Loucy (cell line): ENCODE data around the gene ACTN1.

ENCODE experiments used
- H2AFZ ChIP-seq: fragments of 200-600 bp; sonication (generic); 2 replicates; pipeline ENCODE4 v1.6.0; 2016; ENCODE audit warnings: antibody characterized with exemption, mild to moderate bottlenecking, low read length, moderate library complexity
- H3F3A ChIP-seq: fragments of 200-600 bp; 2 replicates; pipeline ENCODE4 v1.6.0; 2016; ENCODE audit warnings: antibody characterized with exemption, low read depth, mild to moderate bottlenecking
- H3K27me3 ChIP-seq: fragments of 200-600 bp; sonication (generic); 2 replicates; pipeline ENCODE4 v1.6.1; 2014; ENCODE audit warnings: low read length, mild to moderate bottlenecking; ENCODE audit not compliant: insufficient read depth, poor library complexity, severe bottlenecking
- H3K36me3 ChIP-seq: fragments of 200-600 bp; sonication (generic); 2 replicates; pipeline ENCODE4 v1.6.1; 2016; ENCODE audit warnings: low read length; ENCODE audit not compliant: insufficient read depth
- H3K4me1 ChIP-seq: fragments of 200-600 bp; sonication (generic); 2 replicates; pipeline ENCODE4 v1.5.1; 2014; ENCODE audit warnings: low read length, mild to moderate bottlenecking; ENCODE audit not compliant: insufficient read depth, poor library complexity, severe bottlenecking
- H3K4me2 ChIP-seq: fragments of 200-600 bp; sonication (generic); 2 replicates; pipeline ENCODE4 v1.6.0; 2014; ENCODE audit warnings: antibody characterized with exemption, low read length, low read depth, mild to moderate bottlenecking; ENCODE audit not compliant: poor library complexity, severe bottlenecking
- H3K4me3 ChIP-seq: fragments of 200-600 bp; sonication (generic); 2 replicates; pipeline ENCODE4 v1.5.1; 2014; ENCODE audit warnings: low read length, mild to moderate bottlenecking, mixed read lengths; ENCODE audit not compliant: poor library complexity, severe bottlenecking
- H3K79me2 ChIP-seq: fragments of 200-600 bp; sonication (generic); 2 replicates; pipeline ENCODE4 v1.6.1; 2014; ENCODE audit warnings: low read length; ENCODE audit not compliant: insufficient read depth
- H3K9ac ChIP-seq: fragments of 200-600 bp; sonication (generic); 2 replicates; pipeline ENCODE4 v1.6.0; 2014; ENCODE audit warnings: mild to moderate bottlenecking, low read depth, low read length, moderate library complexity; ENCODE audit not compliant: poor library complexity, severe bottlenecking
- H3K9me2 ChIP-seq: fragments of 200-600 bp; sonication (generic); replicated peaks from 2 replicates; pipeline ENCODE4 v1.6.1; 2016; ENCODE audit warnings: low read depth, low read length, mixed read lengths
- H3K9me3 ChIP-seq: fragments of 200-600 bp; sonication (generic); 2 replicates; pipeline ENCODE4 v1.6.1; 2014; ENCODE audit warnings: mild to moderate bottlenecking, antibody characterized with exemption, low read length, low read depth; ENCODE audit not compliant: insufficient read depth
- H4K20me1 ChIP-seq: fragments of 200-600 bp; sonication (generic); 2 replicates; pipeline ENCODE4 v1.6.0; 2014; ENCODE audit warnings: antibody characterized with exemption, low read length, mild to moderate bottlenecking; ENCODE audit not compliant: insufficient read depth, poor library complexity, severe bottlenecking
- CTCF ChIP-seq: fragments of 200-600 bp; sonication (generic); conservative IDR thresholded peaks from 2 replicates; pipeline ENCODE4 v1.5.1; 2014; ENCODE audit warnings: mild to moderate bottlenecking, antibody characterized with exemption, low read length
- EZH2phosphoT487 ChIP-seq: fragments of 200-600 bp; IDR thresholded peaks from 2 replicates; pipeline ENCODE4 v1.6.1; 2018; ENCODE audit warnings: antibody characterized with exemption, mild to moderate bottlenecking, moderate library complexity, borderline replicate concordance

The ACTN1 gene

GRCh38 chr14:68919129-68919927, 59.8 kb downstream of the ACTN1 start:
- H3K27me3 ChIP-seq, result no peaks in the 10 kb centered on the region
- no peak overlapping the region for H3K4me2 ChIP-seq
- H4K20me1 ChIP-seq, result peaks cover 2% of the 10 kb centered on the region
- no peaks in the 10 kb centered on the region for H3K9me3 ChIP-seq
- H3K79me2 ChIP-seq, result peaks cover 24% of the 10 kb centered on the region
- no peak overlapping the region for H2AFZ ChIP-seq
- H3K36me3 ChIP-seq, result peaks cover 92% of the 10 kb centered on the region
- H3K9me2 ChIP-seq, result no peaks in the 10 kb centered on the region
- H3F3A ChIP-seq, result no peaks in the 10 kb centered on the region
- no peak overlapping the region for H3K4me3 ChIP-seq
- TF ChIP-seq CTCF (no peak), EZH2phosphoT487 (no peak)
- H3K4me1 ChIP-seq, result peaks cover 7% of the 10 kb centered on the region
- no peak overlapping the region for H3K9ac ChIP-seq

GRCh38 chr14:68918612-68919011, 60.5 kb downstream of the ACTN1 start:
- Histone ChIP-seq H3K4me3 (no peak overlapping the region), H4K20me1 (peaks cover 2% of the 10 kb centered on the region), H3K9me3 (no peaks in the 10 kb centered on the region), H3K9me2 (no peaks in the 10 kb centered on the region), H2AFZ (no peak overlapping the region), H3K4me1 (peaks cover under 1% of the 10 kb centered on the region), H3K79me2 (peaks cover 18% of the 10 kb centered on the region), H3K4me2 (no peak overlapping the region), H3K27me3 (no peaks in the 10 kb centered on the region), H3K36me3 (peaks cover 90% of the 10 kb centered on the region), H3F3A (no peaks in the 10 kb centered on the region), H3K9ac (no peak overlapping the region)
- TF ChIP-seq EZH2phosphoT487, result no peak
- TF ChIP-seq CTCF, result no peak

GRCh38 chr14:68916358-68916941, 62.7 kb downstream of the ACTN1 start:
- H3K27me3 ChIP-seq, result no peaks in the 10 kb centered on the region
- TF ChIP-seq CTCF, result no peak
- no peak for TF ChIP-seq EZH2phosphoT487
- no peak overlapping the region for H3K4me3 ChIP-seq
- H3K9ac ChIP-seq, result no peak overlapping the region
- no peaks in the 10 kb centered on the region for H3K9me3 ChIP-seq
- H3K9me2 ChIP-seq, result no peaks in the 10 kb centered on the region
- H4K20me1 ChIP-seq, result peaks cover 7% of the 10 kb centered on the region
- peaks cover 5% of the 10 kb centered on the region; the same call in 1 of the 2 replicates for H3K79me2 ChIP-seq
- no peak overlapping the region for H2AFZ ChIP-seq
- H3K4me1 ChIP-seq, result no peaks in the 10 kb centered on the region
- no peak overlapping the region for H3K4me2 ChIP-seq
- H3F3A ChIP-seq, result no peaks in the 10 kb centered on the region
- H3K36me3 ChIP-seq, result peaks cover 88% of the 10 kb centered on the region
